ENCODE measurements around the gene BRD2. TPM values are rescaled to one million over a fixed set of nuclear protein-coding genes. Genes with fewer than 3 reads are reported as not detected.

The BRD2 gene
- total RNA-seq, 1 experiment from 2014 or later = 171 TPM

DNA sequence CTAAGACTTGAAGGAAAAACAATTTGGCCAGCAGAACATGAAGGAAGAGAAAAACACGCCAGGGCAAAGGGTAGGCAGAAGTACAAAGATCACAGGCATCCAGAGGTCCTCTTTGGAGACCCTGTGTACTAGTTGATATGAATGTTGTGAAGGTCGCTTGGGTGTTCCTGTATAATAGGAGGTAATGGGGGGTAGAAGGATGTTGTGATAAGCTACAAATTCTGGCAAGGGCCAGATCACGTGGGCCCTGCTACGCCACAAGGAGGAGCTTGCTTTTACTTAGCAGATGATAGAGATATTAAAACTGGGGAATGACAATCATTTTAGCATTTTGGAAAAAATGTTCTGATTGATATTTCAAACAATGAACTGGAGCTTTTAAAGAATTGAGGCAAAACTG is 14.6 kb upstream of the BRD2 start:
- Histone ChIP-seq H3F3A (ENCODE audit: low read length, unreplicated experiment) (no peaks in the 10 kb centered on the region), H3K9me2 (replicated peaks; ENCODE audit: low read length) (no peaks in the 10 kb centered on the region), H3K27ac (ENCODE audit: low read length) (no peak overlapping the region), H3K9ac (ENCODE audit: low read length) (no peak overlapping the region), H3K4me3 (ENCODE audit: low read length) (no peak overlapping the region), H3K27me3 (ENCODE audit: low read length) (no peaks in the 10 kb centered on the region), H3K4me2 (ENCODE audit: low read length) (no peak overlapping the region), H3K36me3 (ENCODE audit: low read depth, low read length) (no peaks in the 10 kb centered on the region), H4K20me1 (ENCODE audit: low read length) (no peaks in the 10 kb centered on the region), H3K4me1 (ENCODE audit: insufficient read depth, low read length) (no peaks in the 10 kb centered on the region; the same call in 1 of the 2 replicates), H3K9me3 (ENCODE audit: low read length) (no peaks in the 10 kb centered on the region), H3K79me2 (ENCODE audit: low read length) (no peaks in the 10 kb centered on the region), H2AFZ (ENCODE audit: low read length) (no peak overlapping the region)
- POLR2A ChIA-PET (ENCODE audit: unreplicated experiment) = interaction anchor here (0.5 to 1.5 kb wide), 3 partner anchors 18 to 1134 kb away, joined by 6 to 24 read pairs (median 14); no protein-coding TSS in a partner anchor
- DNase-seq (no peak), ATAC-seq (no peak)
- intact Hi-C loops (cut with micrococcal nuclease) = loop anchor here (1.0 kb wide), 2 partner anchors 15 to 68 kb away; partner anchors contain the start of gene BRD2
- CTCF ChIA-PET = interaction anchor here (1.0 to 2.6 kb wide), 6 partner anchors 18 to 115 kb away, joined by 5 to 40 read pairs (median 10); partner anchors contain the start of gene TAP2
- TF ChIP-seq, protein P1, sequence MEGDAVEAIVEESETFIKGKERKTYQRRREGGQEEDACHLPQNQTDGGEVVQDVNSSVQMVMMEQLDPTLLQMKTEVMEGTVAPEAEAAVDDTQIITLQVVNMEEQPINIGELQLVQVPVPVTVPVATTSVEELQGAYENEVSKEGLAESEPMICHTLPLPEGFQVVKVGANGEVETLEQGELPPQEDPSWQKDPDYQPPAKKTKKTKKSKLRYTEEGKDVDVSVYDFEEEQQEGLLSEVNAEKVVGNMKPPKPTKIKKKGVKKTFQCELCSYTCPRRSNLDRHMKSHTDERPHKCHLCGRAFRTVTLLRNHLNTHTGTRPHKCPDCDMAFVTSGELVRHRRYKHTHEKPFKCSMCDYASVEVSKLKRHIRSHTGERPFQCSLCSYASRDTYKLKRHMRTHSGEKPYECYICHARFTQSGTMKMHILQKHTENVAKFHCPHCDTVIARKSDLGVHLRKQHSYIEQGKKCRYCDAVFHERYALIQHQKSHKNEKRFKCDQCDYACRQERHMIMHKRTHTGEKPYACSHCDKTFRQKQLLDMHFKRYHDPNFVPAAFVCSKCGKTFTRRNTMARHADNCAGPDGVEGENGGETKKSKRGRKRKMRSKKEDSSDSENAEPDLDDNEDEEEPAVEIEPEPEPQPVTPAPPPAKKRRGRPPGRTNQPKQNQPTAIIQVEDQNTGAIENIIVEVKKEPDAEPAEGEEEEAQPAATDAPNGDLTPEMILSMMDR (conservative IDR thresholded peaks at IDR 0.05; ENCODE audit: low read depth, low read length) = no peak
- TF ChIP-seq EZH2 (IDR thresholded peaks at IDR 0.05; ENCODE audit: low read length, unreplicated experiment) (no peak), EZH2phosphoT487 (IDR thresholded peaks at IDR 0.05; ENCODE audit: borderline replicate concordance, low read length) (no peak)
- no TSS peak for BruUV-seq (replicated peaks)

DNA sequence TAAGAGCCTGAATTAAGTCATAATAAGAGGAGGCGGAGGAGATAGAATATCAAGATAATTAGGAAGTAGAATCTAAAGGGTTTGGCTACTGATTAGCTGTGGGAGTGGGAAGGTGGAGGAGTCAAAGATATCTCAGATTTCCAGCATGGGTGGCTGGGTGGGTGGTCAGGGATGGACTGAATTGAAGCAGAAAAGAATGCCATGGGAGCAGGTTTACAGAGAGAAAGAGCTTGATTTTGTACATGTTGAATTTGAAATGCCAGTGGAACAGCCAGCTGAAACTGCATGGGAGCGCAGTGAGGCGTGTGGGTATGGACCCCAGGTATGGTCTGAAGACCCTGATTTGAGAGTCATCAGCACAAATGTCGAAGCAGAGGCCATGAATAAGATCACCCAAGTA is 14.1 kb upstream of the BRD2 start:
- no peaks in the 10 kb centered on the region for H3K27me3 ChIP-seq (ENCODE audit: low read length)
- H3F3A ChIP-seq (ENCODE audit: low read length, unreplicated experiment) = no peaks in the 10 kb centered on the region
- DNase-seq (no peak), ATAC-seq (no peak)
- ChIA-PET CTCF (interaction anchor here (1.0 to 2.6 kb wide), 4 partner anchors 14 to 31 kb away, joined by 4 to 40 read pairs (median 10); partner anchors contain the start of gene BRD2), POLR2A (ENCODE audit: unreplicated experiment) (interaction anchor here (1.0 kb wide), 1 partner anchor 30 kb away, joined by 6 read pairs; no protein-coding TSS in a partner anchor)
- no peaks in the 10 kb centered on the region for H3K9me2 ChIP-seq (replicated peaks; ENCODE audit: low read length)
- intact Hi-C loops (cut with micrococcal nuclease) = no loop called here
- H4K20me1 ChIP-seq (ENCODE audit: low read length) = no peaks in the 10 kb centered on the region
- no peak overlapping the region for H3K4me2 ChIP-seq (ENCODE audit: low read length)
- H3K27ac ChIP-seq (ENCODE audit: low read length) = no peak overlapping the region
- no peaks in the 10 kb centered on the region for H3K79me2 ChIP-seq (ENCODE audit: low read length)
- no peak overlapping the region for H3K4me3 ChIP-seq (ENCODE audit: low read length)
- no TSS peak for BruUV-seq (replicated peaks)
- H2AFZ ChIP-seq (ENCODE audit: low read length) = no peak overlapping the region
- TF ChIP-seq EZH2phosphoT487 (IDR thresholded peaks at IDR 0.05; ENCODE audit: borderline replicate concordance, low read length) (no peak), EZH2 (IDR thresholded peaks at IDR 0.05; ENCODE audit: low read length, unreplicated experiment) (no peak)
- TF ChIP-seq, protein P1 (conservative IDR thresholded peaks at IDR 0.05; ENCODE audit: low read depth, low read length) = no peak
- H3K9me3 ChIP-seq (ENCODE audit: low read length) = no peaks in the 10 kb centered on the region
- no peaks in the 10 kb centered on the region; the same call in 1 of the 2 replicates for H3K4me1 ChIP-seq (ENCODE audit: insufficient read depth, low read length)
- H3K36me3 ChIP-seq (ENCODE audit: low read depth, low read length) = no peaks in the 10 kb centered on the region
- H3K9ac ChIP-seq (ENCODE audit: low read length) = no peak overlapping the region
